B cell (primary cell): ENCODE results near the gene GPR152. TPM values are rescaled to one million over a fixed set of nuclear protein-coding genes. Genes with fewer than 3 reads are reported as not detected.

Source experiments
- ATAC-seq: fragments of 200-7000 bp; cut with Tn5 transposase; one replicate; pipeline ENCODE4 v1.10.0; 2021; ENCODE audit warnings: low read depth, mild to moderate bottlenecking, moderate number of reproducible peaks, moderate library complexity
- CTCF ChIA-PET: fragments of 350-600 bp; sonication (Branson Sonifier 250); formaldehyde crosslinking; loops from one replicate; lab custom pipeline; 2021; ENCODE audit warnings: antibody characterized with exemption, inconsistent platforms; lab: Charles Lee
- POLR2A ChIA-PET: fragments of 350-600 bp; sonication (Branson Sonifier 250); formaldehyde crosslinking; loops from one replicate; lab custom pipeline; 2021; ENCODE audit warnings: antibody characterized with exemption; lab: Charles Lee
- DNase-seq: peaks from one replicate; pipeline ENCODE4 v3.0.0; 2013
- H2AFZ ChIP-seq: 2 replicates; pipeline ENCODE4 v1.6.1; 2012; ENCODE audit warnings: mild to moderate bottlenecking, low read depth, low read length; ENCODE audit not compliant: insufficient read depth, poor library complexity, severe bottlenecking
- H3K27ac ChIP-seq, 2 donors: 1 replicate in 1 of 2; 2 replicates in 1 of 2; pipeline ENCODE4 v1.5.1; 2012 to 2013; ENCODE audit warnings: low read length in 2 of 2, mild to moderate bottlenecking in 2 of 2, moderate library complexity in 1 of 2
- H3K27me3 ChIP-seq, 4 experiments: fragments of 200-600 bp in 1 of 4; sonication (generic) in 1 of 4; replicated peaks in 1 of 4; 1 replicate in 2 of 4; 2 replicates in 2 of 4; pipeline versions ENCODE4 v1.6.1 to v1.7.0; 2013 to 2016; ENCODE audit warnings: low read length in 3 of 4, mild to moderate bottlenecking in 2 of 4, mixed read lengths in 1 of 4, moderate library complexity in 1 of 4; ENCODE audit not compliant: insufficient read depth in 4 of 4, control insufficient read depth in 3 of 4; ENCODE audit errors: control extremely low read depth in 1 of 4
- H3K36me3 ChIP-seq, 2 experiments: replicated peaks in 1 of 2; 1 replicate in 1 of 2; 2 replicates in 1 of 2; pipeline versions ENCODE4 v1.6.1 to v1.7.1; 2013; ENCODE audit warnings: low read length in 1 of 2; ENCODE audit not compliant: insufficient read depth in 2 of 2, control insufficient read depth in 1 of 2; ENCODE audit errors: control extremely low read depth in 1 of 2, extremely low read depth in 1 of 2
- H3K4me1 ChIP-seq, 2 donors: fragments of 200-600 bp in 1 of 2; sonication (generic) in 1 of 2; 1 replicate in 1 of 2; 2 replicates in 1 of 2; pipeline versions ENCODE4 v1.5.1 to v1.6.1; 2013 to 2017; ENCODE audit warnings: low read length in 2 of 2; ENCODE audit not compliant: control insufficient read depth in 2 of 2, insufficient read depth in 2 of 2
- H3K4me2 ChIP-seq: replicated peaks from 2 replicates; pipeline ENCODE3; 2012; ENCODE audit warnings: mild to moderate bottlenecking, low read depth, low read length; ENCODE audit not compliant: poor library complexity, severe bottlenecking
- H3K4me3 ChIP-seq, 5 experiments: fragments of 200-600 bp in 1 of 5; sonication (generic) in 1 of 5; 1 replicate in 3 of 5; 2 replicates in 2 of 5; pipeline versions ENCODE4 v1.5.1 to v1.7.0; 2011 to 2016; ENCODE audit warnings: low read length in 4 of 5, mild to moderate bottlenecking in 4 of 5, low read depth in 2 of 5, control low read depth in 1 of 5, moderate library complexity in 1 of 5; ENCODE audit not compliant: insufficient read depth in 1 of 5; ENCODE audit errors: control extremely low read depth in 1 of 5, extremely low read depth in 1 of 5
- H3K79me2 ChIP-seq: fragments of 200-600 bp; sonication (generic); one replicate; pipeline ENCODE4 v1.6.0; 2016; ENCODE audit warnings: low read length; ENCODE audit not compliant: control insufficient read depth, insufficient read depth
- H3K9ac ChIP-seq: fragments of 200-600 bp; sonication (generic); 2 replicates; pipeline ENCODE4 v1.6.1; 2017; ENCODE audit warnings: mild to moderate bottlenecking, low read length, moderate library complexity
- H3K9me3 ChIP-seq, 3 donors: one replicate each; pipeline versions ENCODE4 v1.6.1 to v1.7.1; 2013; ENCODE audit warnings: low read length in 2 of 3; ENCODE audit not compliant: control insufficient read depth in 2 of 3, insufficient read depth in 1 of 3; ENCODE audit errors: control extremely low read depth in 1 of 3
- H4K20me1 ChIP-seq: 2 replicates; pipeline ENCODE4 v1.6.0; 2012; ENCODE audit warnings: mild to moderate bottlenecking, low read length; ENCODE audit not compliant: insufficient read depth, control insufficient read depth, poor library complexity, severe bottlenecking
- H3K27ac Mint-ChIP-seq: one replicate; pipeline ENCODE4 v1.8.0; 2021; ENCODE audit warnings: mixed read lengths
- H3K27me3 Mint-ChIP-seq: one replicate; pipeline ENCODE4 v1.8.0; 2021; ENCODE audit warnings: mixed read lengths
- H3K4me1 Mint-ChIP-seq: one replicate; pipeline ENCODE4 v1.8.0; 2021; ENCODE audit warnings: mixed read lengths
- H3K4me3 Mint-ChIP-seq: one replicate; pipeline ENCODE4 v1.8.0; 2021; ENCODE audit warnings: mixed read lengths
- H3K9me3 Mint-ChIP-seq: one replicate; pipeline ENCODE4 v1.8.0; 2022; ENCODE audit warnings: mixed read lengths; ENCODE audit not compliant: insufficient read depth
- EZH2 ChIP-seq: IDR thresholded peaks from 2 replicates; pipeline ENCODE4 v1.6.1; 2012; ENCODE audit warnings: borderline replicate concordance, low read depth, mild to moderate bottlenecking, moderate library complexity, low read length; ENCODE audit not compliant: insufficient read depth, poor library complexity, severe bottlenecking
- WGBS: methylation state at CpG from one replicate; pipeline ENCODE4 v1.1.5; 2013; ENCODE audit warnings: missing lambda C conversion rate; ENCODE audit not compliant: insufficient coverage; 5-methylcytosine and 5-hydroxymethylcytosine counted together
- intact Hi-C: fragments of 100-400 bp; cut with micrococcal nuclease; formaldehyde crosslinking; loops from one replicate; pipeline ENCODE4 v1.10.0; 2022
- polyA plus RNA-seq: library from polyadenylated mRNA; depleted of rRNA; stranded (reverse); fragments of >200 nt; gene quantifications from 2 replicates; pipeline ENCODE4 v1.2.3, GENCODE V29; 2012
- total RNA-seq, 2 donors: library from RNA; stranded (reverse); fragments of 120-200 nt in 1 of 2; gene quantifications; 1 replicate in 1 of 2; 2 replicates in 1 of 2; pipeline versions ENCODE4 v1.2.3 to v1.2.4, GENCODE V29; 2013 to 2022
- TF ChIP-seq, protein P1 (sequence below): fragments of 200-600 bp; IDR thresholded peaks from one replicate; pipeline ENCODE4 v1.8.0; 2022; ENCODE audit warnings: antibody characterized with exemption, mild to moderate bottlenecking

Gene GPR152
- total and polyA plus RNA-seq, 2 donors (not counting 1 experiment from before 2014, with no cell fraction given) = 0.24 TPM; not detected in 1

DNA sequence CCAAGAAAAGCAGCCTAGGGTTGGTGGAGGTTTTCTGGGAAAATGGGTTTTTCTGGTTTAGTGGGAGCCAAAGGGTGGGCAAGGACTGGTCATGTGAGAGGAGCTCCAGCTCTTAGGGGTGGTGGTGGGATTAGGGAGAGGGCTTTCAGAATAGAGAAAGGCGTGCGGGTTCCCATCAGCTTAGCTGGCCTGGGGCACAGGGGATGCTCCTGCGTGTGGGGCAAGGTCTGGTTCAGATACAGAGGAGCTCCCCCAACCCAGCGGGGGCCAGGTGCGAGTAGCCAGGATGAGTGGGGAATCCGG is 15.9 kb upstream of the GPR152 start:
- Histone ChIP-seq H3K4me1 (peaks cover 37 to 62% of the 10 kb centered on the region in 2 donors), H3K79me2 (peaks cover 49% of the 10 kb centered on the region), H3K9me3 (peaks cover 0 to 9% (median 0%) of the 10 kb centered on the region in 3 donors), H4K20me1 (peaks cover 10% of the 10 kb centered on the region), H3K36me3 (peaks cover 2 to 9% of the 10 kb centered on the region in 2 experiments), H3K27ac (peak overlapping the region; percentile 50 to 87), H3K9ac (peak overlapping the region; percentile 91), H3K4me2 (peak overlapping the region; percentile 98), H3K27me3 (no peaks in the 10 kb centered on the region), H2AFZ (peak overlapping the region; percentile 78), H3K4me3 (peak overlapping the region; percentile 44 to 96 (median 91))
- intact Hi-C loops = no loop called here
- Mint-ChIP-seq H3K27ac (peak overlapping the region; percentile 95), H3K4me1 (peaks cover 54% of the 10 kb centered on the region), H3K4me3 (peak overlapping the region; percentile 95), H3K27me3 (no peaks in the 10 kb centered on the region), H3K9me3 (no peaks in the 10 kb centered on the region)
- POLR2A ChIA-PET = interaction anchor here (0.8 to 10.4 kb wide), 19 partner anchors 9 to 116 kb away, joined by 3 to 215 read pairs (median 12); partner anchors contain the start of genes AIP, CABP4, CDK2AP2 and CORO1B
- CTCF ChIA-PET = interaction anchor here (0.6 to 6.7 kb wide), 18 partner anchors 9 to 126 kb away, joined by 3 to 64 read pairs (median 5); partner anchors contain the start of genes AIP, CABP4, PITPNM1 and PPP1CA
- 9% methylated on average over 6 of the region's 6 CpGs for WGBS
- DNase-seq (no peak), ATAC-seq (no peak)
- TF ChIP-seq EZH2 = no peak
- TF ChIP-seq, protein P1, sequence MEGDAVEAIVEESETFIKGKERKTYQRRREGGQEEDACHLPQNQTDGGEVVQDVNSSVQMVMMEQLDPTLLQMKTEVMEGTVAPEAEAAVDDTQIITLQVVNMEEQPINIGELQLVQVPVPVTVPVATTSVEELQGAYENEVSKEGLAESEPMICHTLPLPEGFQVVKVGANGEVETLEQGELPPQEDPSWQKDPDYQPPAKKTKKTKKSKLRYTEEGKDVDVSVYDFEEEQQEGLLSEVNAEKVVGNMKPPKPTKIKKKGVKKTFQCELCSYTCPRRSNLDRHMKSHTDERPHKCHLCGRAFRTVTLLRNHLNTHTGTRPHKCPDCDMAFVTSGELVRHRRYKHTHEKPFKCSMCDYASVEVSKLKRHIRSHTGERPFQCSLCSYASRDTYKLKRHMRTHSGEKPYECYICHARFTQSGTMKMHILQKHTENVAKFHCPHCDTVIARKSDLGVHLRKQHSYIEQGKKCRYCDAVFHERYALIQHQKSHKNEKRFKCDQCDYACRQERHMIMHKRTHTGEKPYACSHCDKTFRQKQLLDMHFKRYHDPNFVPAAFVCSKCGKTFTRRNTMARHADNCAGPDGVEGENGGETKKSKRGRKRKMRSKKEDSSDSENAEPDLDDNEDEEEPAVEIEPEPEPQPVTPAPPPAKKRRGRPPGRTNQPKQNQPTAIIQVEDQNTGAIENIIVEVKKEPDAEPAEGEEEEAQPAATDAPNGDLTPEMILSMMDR = no peak

DNA sequence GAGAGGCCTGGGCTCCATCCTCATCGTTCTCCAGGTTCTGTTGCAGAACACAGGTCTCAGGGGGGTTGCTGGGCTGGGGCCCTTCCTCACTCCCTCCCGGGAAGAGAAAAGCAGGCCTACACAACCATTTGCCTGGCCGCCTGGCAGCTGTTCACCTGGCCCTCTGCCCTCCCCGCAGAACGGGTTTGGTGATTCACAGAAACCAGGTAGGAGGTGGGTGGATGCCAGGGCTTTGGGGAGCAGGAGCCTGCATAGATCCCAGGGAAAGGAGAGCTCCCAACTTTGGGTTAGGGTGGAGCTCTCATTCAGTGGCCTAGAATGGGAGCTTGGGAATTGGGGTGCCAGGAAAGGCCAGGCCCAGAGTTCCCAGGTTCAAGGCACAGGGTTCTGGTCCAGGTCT is 15.5 kb upstream of the GPR152 start:
- peak overlapping the region; percentile 44 to 96 (median 91) for H3K4me3 ChIP-seq
- Mint-ChIP-seq H3K4me3 (peak overlapping the region; percentile 95), H3K9me3 (no peaks in the 10 kb centered on the region), H3K4me1 (peaks cover 58% of the 10 kb centered on the region), H3K27ac (peak overlapping the region; percentile 95), H3K27me3 (no peaks in the 10 kb centered on the region)
- ChIA-PET CTCF (interaction anchor here (0.9 to 6.7 kb wide), 17 partner anchors 9 to 85 kb away, joined by 3 to 64 read pairs (median 5); partner anchors contain the start of genes AIP, PITPNM1, PPP1CA and PTPRCAP), POLR2A (interaction anchor here (0.8 to 10.4 kb wide), 19 partner anchors 9 to 116 kb away, joined by 3 to 215 read pairs (median 12); partner anchors contain the start of genes AIP, CABP4, CDK2AP2 and CORO1B)
- H3K4me2 ChIP-seq = peak overlapping the region; percentile 98
- WGBS = 48% methylated on average over 2 of the region's 5 CpGs
- H3K27ac ChIP-seq = peak overlapping the region in 1 of 2 donors; percentile 87
- peaks cover 37 to 66% of the 10 kb centered on the region in 2 donors for H3K4me1 ChIP-seq
- peaks cover 2 to 9% of the 10 kb centered on the region in 2 experiments for H3K36me3 ChIP-seq
- peaks cover 51% of the 10 kb centered on the region for H3K79me2 ChIP-seq
- no peak overlapping the region for H2AFZ ChIP-seq
- H3K9me3 ChIP-seq = peaks cover 0 to 9% (median 0%) of the 10 kb centered on the region in 3 donors
- no peak for DNase-seq
- H3K9ac ChIP-seq = peak overlapping the region; percentile 91
- H4K20me1 ChIP-seq = peaks cover 10% of the 10 kb centered on the region
- intact Hi-C loops = no loop called here
- H3K27me3 ChIP-seq = no peaks in the 10 kb centered on the region
- TF ChIP-seq, protein P1 = no peak
- TF ChIP-seq EZH2 = no peak
- ATAC-seq = no peak
